Ishikawa (cell line): ENCODE data around the gene ITPA.

Source experiments
- CREB1 ChIP-seq: IDR thresholded peaks from 2 replicates; pipeline ENCODE4 v1.6.1; 2012; ENCODE audit warnings: low read depth
- EGR1 ChIP-seq: IDR thresholded peaks from 2 replicates; pipeline ENCODE4 v1.6.1; 2012
- EP300 ChIP-seq: IDR thresholded peaks from 2 replicates; pipeline ENCODE4 v1.6.1; 2012; ENCODE audit warnings: borderline replicate concordance
- RAD21 ChIP-seq: IDR thresholded peaks from 2 replicates; pipeline ENCODE4 v1.6.1; 2012; ENCODE audit warnings: low read depth
- TAF1 ChIP-seq: IDR thresholded peaks from 2 replicates; pipeline ENCODE4 v1.6.1; 2012; ENCODE audit warnings: low read depth, mild to moderate bottlenecking
- TCF12 ChIP-seq: IDR thresholded peaks from 2 replicates; pipeline ENCODE4 v1.6.1; 2012; ENCODE audit warnings: low read depth
- TEAD4 ChIP-seq: IDR thresholded peaks from 2 replicates; pipeline ENCODE4 v1.6.1; 2012
- YY1 ChIP-seq: IDR thresholded peaks from 2 replicates; pipeline ENCODE4 v1.6.1; 2012; ENCODE audit warnings: low read depth
- TF ChIP-seq, protein P1 (sequence below): IDR thresholded peaks from 2 replicates; pipeline ENCODE4 v1.6.1; 2012
- TF ChIP-seq, protein P2 (sequence below): IDR thresholded peaks from 2 replicates; pipeline ENCODE4 v1.6.1; 2012; ENCODE audit warnings: low read depth, mild to moderate bottlenecking

DNA sequence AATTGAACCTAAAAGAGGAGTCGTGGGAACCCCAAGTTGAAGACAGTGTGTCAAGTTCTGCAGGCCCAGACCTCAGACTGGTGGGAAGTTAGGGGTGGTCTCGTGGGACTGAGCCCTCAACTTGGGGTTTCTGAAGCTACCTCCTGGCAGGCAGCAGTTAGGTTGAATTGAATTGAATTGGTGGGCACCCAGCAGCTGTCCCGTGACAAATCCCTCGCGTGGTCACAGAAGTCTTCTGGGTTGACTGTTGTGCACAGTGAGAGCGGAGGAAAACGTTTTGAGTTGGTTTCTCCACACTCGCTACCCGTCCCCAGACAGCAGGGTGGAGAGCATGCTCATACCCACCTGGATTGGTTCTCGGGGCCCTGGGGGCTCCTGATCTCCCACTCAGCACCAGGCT lies 16.8 kb downstream of the ITPA start:
- TF ChIP-seq RAD21, result no peak
- TF ChIP-seq CREB1, result no peak
- TF ChIP-seq EGR1, result no peak
- TF ChIP-seq YY1, result no peak
- TF ChIP-seq TAF1, result no peak
- TF ChIP-seq, protein P1, sequence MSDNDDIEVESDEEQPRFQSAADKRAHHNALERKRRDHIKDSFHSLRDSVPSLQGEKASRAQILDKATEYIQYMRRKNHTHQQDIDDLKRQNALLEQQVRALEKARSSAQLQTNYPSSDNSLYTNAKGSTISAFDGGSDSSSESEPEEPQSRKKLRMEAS, result no peak
- no peak for TF ChIP-seq EP300
- TF ChIP-seq, protein P2, sequence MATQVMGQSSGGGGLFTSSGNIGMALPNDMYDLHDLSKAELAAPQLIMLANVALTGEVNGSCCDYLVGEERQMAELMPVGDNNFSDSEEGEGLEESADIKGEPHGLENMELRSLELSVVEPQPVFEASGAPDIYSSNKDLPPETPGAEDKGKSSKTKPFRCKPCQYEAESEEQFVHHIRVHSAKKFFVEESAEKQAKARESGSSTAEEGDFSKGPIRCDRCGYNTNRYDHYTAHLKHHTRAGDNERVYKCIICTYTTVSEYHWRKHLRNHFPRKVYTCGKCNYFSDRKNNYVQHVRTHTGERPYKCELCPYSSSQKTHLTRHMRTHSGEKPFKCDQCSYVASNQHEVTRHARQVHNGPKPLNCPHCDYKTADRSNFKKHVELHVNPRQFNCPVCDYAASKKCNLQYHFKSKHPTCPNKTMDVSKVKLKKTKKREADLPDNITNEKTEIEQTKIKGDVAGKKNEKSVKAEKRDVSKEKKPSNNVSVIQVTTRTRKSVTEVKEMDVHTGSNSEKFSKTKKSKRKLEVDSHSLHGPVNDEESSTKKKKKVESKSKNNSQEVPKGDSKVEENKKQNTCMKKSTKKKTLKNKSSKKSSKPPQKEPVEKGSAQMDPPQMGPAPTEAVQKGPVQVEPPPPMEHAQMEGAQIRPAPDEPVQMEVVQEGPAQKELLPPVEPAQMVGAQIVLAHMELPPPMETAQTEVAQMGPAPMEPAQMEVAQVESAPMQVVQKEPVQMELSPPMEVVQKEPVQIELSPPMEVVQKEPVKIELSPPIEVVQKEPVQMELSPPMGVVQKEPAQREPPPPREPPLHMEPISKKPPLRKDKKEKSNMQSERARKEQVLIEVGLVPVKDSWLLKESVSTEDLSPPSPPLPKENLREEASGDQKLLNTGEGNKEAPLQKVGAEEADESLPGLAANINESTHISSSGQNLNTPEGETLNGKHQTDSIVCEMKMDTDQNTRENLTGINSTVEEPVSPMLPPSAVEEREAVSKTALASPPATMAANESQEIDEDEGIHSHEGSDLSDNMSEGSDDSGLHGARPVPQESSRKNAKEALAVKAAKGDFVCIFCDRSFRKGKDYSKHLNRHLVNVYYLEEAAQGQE, result no peak
- no peak for TF ChIP-seq TEAD4
- TF ChIP-seq TCF12, result no peak
